GM23248 (cell line): Measurements from ENCODE around the gene AKR7A2. TPM values are rescaled to one million over a fixed set of nuclear protein-coding genes. Genes with fewer than 3 reads are reported as not detected.
A peak's percentile ranks its signal among the peaks of the same experiment; 100 is the strongest.

ENCODE experiments used
- DNase-seq: peaks from one replicate; pipeline ENCODE4 v3.0.0-alpha.2; 2015
- H2AFZ ChIP-seq: fragments of 200-600 bp; sonication (generic); 2 replicates; pipeline ENCODE4 v1.6.1; 2016; ENCODE audit warnings: antibody characterized with exemption
- H3F3A ChIP-seq: fragments of 200-600 bp; sonication (generic); 2 replicates; pipeline ENCODE4 v1.6.1; 2016; ENCODE audit warnings: mild to moderate bottlenecking, antibody characterized with exemption, mixed run types; ENCODE audit not compliant: insufficient read depth
- H3K27ac ChIP-seq: fragments of 200-600 bp; sonication (generic); 2 replicates; pipeline ENCODE4 v1.5.1; 2016; ENCODE audit warnings: mild to moderate bottlenecking
- H3K27me3 ChIP-seq: fragments of 200-600 bp; sonication (generic); replicated peaks from 2 replicates; pipeline ENCODE4 v1.6.1; 2016; ENCODE audit warnings: mild to moderate bottlenecking; ENCODE audit not compliant: insufficient read depth
- H3K36me3 ChIP-seq: fragments of 200-600 bp; sonication (generic); 2 replicates; pipeline ENCODE4 v1.6.1; 2016; ENCODE audit warnings: low read depth, mild to moderate bottlenecking
- H3K4me1 ChIP-seq: fragments of 200-600 bp; sonication (generic); 2 replicates; pipeline ENCODE4 v1.6.1; 2016; ENCODE audit warnings: mild to moderate bottlenecking; ENCODE audit not compliant: insufficient read depth
- H3K4me2 ChIP-seq: fragments of 200-600 bp; sonication (generic); one replicate; pipeline ENCODE4 v1.6.1; 2016; ENCODE audit warnings: mild to moderate bottlenecking; ENCODE audit not compliant: unreplicated experiment
- H3K4me3 ChIP-seq: fragments of 200-600 bp; sonication (generic); 2 replicates; pipeline ENCODE4 v1.5.1; 2016; ENCODE audit warnings: mild to moderate bottlenecking
- H3K79me2 ChIP-seq: fragments of 200-600 bp; sonication (generic); 2 replicates; pipeline ENCODE4 v1.6.1; 2016; ENCODE audit warnings: mild to moderate bottlenecking; ENCODE audit not compliant: insufficient read depth
- H3K9ac ChIP-seq: fragments of 200-600 bp; sonication (generic); 2 replicates; pipeline ENCODE4 v1.6.1; 2016; ENCODE audit warnings: mild to moderate bottlenecking
- H3K9me2 ChIP-seq: fragments of 200-600 bp; sonication (generic); 2 replicates; pipeline ENCODE4 v1.6.1; 2016; ENCODE audit warnings: mixed run types, mild to moderate bottlenecking, moderate library complexity; ENCODE audit not compliant: insufficient read depth
- H3K9me3 ChIP-seq: fragments of 200-600 bp; sonication (generic); one replicate; pipeline ENCODE4 v1.6.1; 2017; ENCODE audit warnings: low read depth
- H4K20me1 ChIP-seq: fragments of 200-600 bp; sonication (generic); 2 replicates; pipeline ENCODE4 v1.6.0; 2016; ENCODE audit not compliant: insufficient read depth
- EZH2 ChIP-seq: fragments of 200-600 bp; sonication (generic); IDR thresholded peaks from 2 replicates; pipeline ENCODE4 v1.6.1; 2018; ENCODE audit warnings: antibody characterized with exemption, mild to moderate bottlenecking; ENCODE audit not compliant: insufficient read depth, poor library complexity, severe bottlenecking
- EZH2phosphoT487 ChIP-seq: fragments of 200-600 bp; sonication (generic); IDR thresholded peaks from 2 replicates; pipeline ENCODE4 v1.6.1; 2018; ENCODE audit warnings: antibody characterized with exemption, moderate library complexity, mild to moderate bottlenecking, low read depth; ENCODE audit not compliant: insufficient read depth
- WGBS, 2 experiments: methylation state at CpG; one replicate each; pipeline ENCODE4 v1.1.6; 2015 to 2017; ENCODE audit warnings: low lambda C conversion rate in 2 of 2, low coverage in 1 of 2; ENCODE audit errors: missing lambda C conversion rate in 2 of 2; 5-methylcytosine and 5-hydroxymethylcytosine counted together
- in situ Hi-C: fragments of 300-500 bp; cut with MboI; formaldehyde crosslinking; loops from 2 replicates; pipeline ENCODE4 v1.15.0; 2020
- polyA plus RNA-seq: library from polyadenylated mRNA; unstranded; fragments of >200 nt; fragmentation: Nextera tagmentation; extraction: Ambion mirVana; gene quantifications from 2 replicates; pipeline ENCODE4 v1.2.1, GENCODE V29; 2016
- total RNA-seq: library from RNA; depleted of rRNA; stranded (reverse); fragments of >200 nt; shearing (Covaris generic); gene quantifications from 2 replicates; pipeline ENCODE4 v1.2.3, GENCODE V29; 2014

The AKR7A2 gene
- total and polyA plus RNA-seq, 2 experiments from 2014 or later: 93.1 to 97.1 TPM

DNA sequence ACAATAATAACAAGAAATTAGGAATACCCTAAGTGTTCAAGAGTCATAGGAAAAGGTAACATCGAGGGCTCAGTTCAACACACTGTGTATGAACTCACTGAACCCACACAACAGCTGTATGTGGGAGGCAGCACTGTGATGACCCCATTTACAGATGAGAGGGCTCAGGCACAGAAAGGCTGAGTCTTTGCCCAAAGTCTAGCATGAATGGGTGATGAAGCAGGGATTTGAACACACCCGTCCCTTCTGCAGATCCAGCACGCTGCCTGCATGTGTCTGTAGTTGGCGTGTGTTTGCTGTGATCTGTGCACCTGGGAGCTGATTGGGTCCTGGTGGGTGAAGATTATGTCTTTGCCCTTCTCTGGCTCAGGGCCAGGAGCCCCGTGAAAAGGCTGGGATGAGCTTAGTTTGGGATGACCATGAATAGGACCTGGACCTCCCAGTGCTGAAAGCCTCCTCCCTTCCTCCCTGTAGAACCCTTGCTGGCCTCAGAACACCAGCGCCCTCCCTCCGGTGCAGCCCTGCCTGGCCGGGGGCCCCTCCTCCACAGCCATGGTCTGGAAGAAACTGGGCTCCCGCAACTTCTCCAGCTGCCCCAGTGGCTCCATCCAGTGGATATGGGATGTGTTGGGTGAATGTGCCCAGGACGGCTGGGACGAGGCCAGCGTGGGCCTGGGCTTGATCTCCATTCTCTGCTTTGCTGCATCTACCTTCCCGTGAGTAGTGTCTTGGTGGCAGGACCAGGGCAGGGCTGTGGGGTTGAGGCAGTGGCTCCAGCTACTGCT is 5.4 kb upstream of the AKR7A2 start:
- Histone ChIP-seq H2AFZ (no peak overlapping the region), H3K9ac (no peak overlapping the region), H3K79me2 (peaks cover 26% of the 10 kb centered on the region), H3F3A (0 out of 2 replicates have a peak, but pooled peaks cover 8% of the 10 kb centered on the region), H3K4me1 (peaks cover 8% of the 10 kb centered on the region; the same call in 1 of the 2 replicates), H3K36me3 (no peaks in the 10 kb centered on the region; the same call in 1 of the 2 replicates), H3K9me2 (no peaks in the 10 kb centered on the region), H3K27ac (no peak overlapping the region), H3K4me2 (no peak overlapping the region), H3K4me3 (no peak overlapping the region), H4K20me1 (no peaks in the 10 kb centered on the region), H3K27me3 (no peaks in the 10 kb centered on the region), H3K9me3 (no peaks in the 10 kb centered on the region)
- TF ChIP-seq EZH2phosphoT487 (no peak), EZH2 (no peak)
- 78 to 79% methylated on average over 13 of the region's 13 CpGs for WGBS, 2 experiments
- DNase-seq: no peak
- in situ Hi-C loops: no loop called here

DNA sequence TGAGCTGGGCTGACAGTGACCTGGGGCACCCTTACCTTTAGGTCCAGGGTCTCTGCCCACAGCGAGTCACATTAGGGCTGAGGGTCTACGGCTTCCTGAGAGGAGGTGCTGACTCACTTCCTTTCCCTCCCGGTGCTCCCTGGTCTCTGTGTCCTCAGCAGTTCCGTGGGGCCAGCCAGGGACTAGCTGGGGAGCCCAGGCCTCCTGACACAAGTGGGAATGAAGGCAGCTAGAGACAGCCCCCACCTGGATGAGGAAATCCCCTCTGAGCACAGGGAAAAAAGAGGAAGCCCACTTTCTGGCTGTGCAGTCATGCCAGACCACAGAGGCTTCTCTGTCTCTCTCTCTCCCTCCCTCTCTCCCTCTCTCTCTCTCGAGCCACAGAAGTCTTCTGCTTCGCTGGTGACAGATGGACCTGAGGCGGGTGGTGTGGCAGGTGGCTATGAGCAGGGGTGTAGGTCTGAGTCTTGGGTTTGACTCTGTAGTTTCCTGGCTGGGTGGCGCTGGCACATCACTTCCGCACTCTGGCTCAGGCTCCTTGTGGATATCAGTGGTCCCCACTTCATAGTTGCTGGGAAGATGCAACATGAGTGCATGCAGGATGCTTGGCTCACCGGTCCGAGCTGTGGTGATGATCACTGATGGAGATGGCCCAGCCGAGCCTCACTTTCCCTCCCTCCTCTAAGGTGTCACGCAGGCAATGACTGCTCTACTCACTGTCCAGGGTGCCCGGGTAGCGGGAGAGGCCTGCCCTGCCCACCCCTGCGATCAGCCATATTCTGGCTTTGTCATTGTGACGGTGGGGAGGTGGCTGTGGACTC is 3.6 kb upstream of the AKR7A2 start:
- peaks cover 31% of the 10 kb centered on the region for H3K79me2 ChIP-seq
- 68 to 73% methylated on average over 17 of the region's 17 CpGs for WGBS, 2 experiments
- in situ Hi-C loops: no loop called here

DNA sequence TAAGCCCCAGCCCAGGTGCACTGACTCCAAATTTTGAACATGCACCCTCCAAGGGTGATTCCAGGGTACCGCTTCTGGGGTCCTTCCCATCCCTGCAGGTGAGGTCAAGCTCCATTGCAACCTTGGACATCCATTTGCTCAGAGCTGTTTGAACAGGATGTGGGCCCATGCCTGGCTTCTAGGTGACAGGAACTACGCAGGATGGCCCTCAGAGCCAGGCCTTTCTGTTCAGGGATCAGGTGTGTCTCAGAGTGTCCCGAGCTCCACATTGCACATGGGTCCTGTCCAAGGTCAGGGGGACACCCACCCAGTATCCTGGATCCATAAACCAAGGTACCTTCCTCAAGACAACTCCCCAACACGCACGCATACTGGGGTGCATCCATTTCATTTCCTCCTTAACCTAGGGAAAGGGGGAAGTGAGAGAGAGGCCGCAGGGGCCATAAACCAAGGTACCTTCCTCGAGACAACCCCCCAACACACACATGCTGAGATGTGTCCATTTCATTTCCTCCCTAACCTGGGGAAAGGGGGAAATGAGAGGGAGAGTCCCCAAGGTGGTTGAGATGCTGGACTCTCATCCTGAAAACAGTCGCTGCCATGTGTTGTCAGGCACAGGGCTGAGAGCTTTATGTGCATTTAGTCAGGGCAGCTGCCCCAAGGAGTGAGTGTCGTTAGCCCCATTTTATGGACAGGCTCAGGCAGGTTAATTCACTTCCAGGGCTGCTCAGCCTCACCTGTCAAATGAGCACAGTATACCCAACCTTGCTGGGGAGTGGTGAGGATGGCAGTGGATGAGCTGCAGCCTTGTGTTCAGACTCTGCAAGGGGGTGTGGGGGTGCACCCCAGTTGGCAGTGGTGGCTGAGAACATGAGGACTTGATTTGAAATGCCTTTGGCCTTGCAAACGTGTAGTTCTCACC is 2.3 kb upstream of the AKR7A2 start:
- no peaks in the 10 kb centered on the region; the same call in 1 of the 2 replicates for H4K20me1 ChIP-seq
- H2AFZ ChIP-seq: no peak overlapping the region
- 0 out of 2 replicates have a peak, but pooled peaks cover 8% of the 10 kb centered on the region for H3F3A ChIP-seq
- TF ChIP-seq EZH2phosphoT487 (no peak), EZH2 (no peak)
- in situ Hi-C loops: no loop called here
- H3K4me3 ChIP-seq: no peak overlapping the region
- no peaks in the 10 kb centered on the region for H3K9me2 ChIP-seq
- no peak overlapping the region for H3K9ac ChIP-seq
- peaks cover 42% of the 10 kb centered on the region for H3K79me2 ChIP-seq
- H3K36me3 ChIP-seq: no peaks in the 10 kb centered on the region; the same call in 1 of the 2 replicates
- no peaks in the 10 kb centered on the region for H3K27me3 ChIP-seq
- H3K4me1 ChIP-seq: peaks cover 16% of the 10 kb centered on the region
- no peaks in the 10 kb centered on the region for H3K9me3 ChIP-seq
- H3K4me2 ChIP-seq: no peak overlapping the region
- no peak for DNase-seq
- 89 to 93% methylated on average over 10 of the region's 10 CpGs for WGBS, 2 experiments
- no peak overlapping the region for H3K27ac ChIP-seq

More for the DNA sequence above, 3.6 kb upstream of the AKR7A2 start:
- Histone ChIP-seq H3K36me3 (no peaks in the 10 kb centered on the region; the same call in 1 of the 2 replicates), H3K27me3 (no peaks in the 10 kb centered on the region), H3K9me3 (no peaks in the 10 kb centered on the region), H3K4me2 (no peak overlapping the region), H3K27ac (no peak overlapping the region), H2AFZ (no peak overlapping the region), H3K4me3 (no peak overlapping the region), H3K9ac (no peak overlapping the region), H3K9me2 (no peaks in the 10 kb centered on the region), H3K4me1 (peaks cover 14% of the 10 kb centered on the region), H4K20me1 (no peaks in the 10 kb centered on the region; the same call in 1 of the 2 replicates), H3F3A (0 out of 2 replicates have a peak, but pooled peaks cover 8% of the 10 kb centered on the region)
- no peak for TF ChIP-seq EZH2
- no peak for TF ChIP-seq EZH2phosphoT487
- peak; percentile 59 for DNase-seq

DNA sequence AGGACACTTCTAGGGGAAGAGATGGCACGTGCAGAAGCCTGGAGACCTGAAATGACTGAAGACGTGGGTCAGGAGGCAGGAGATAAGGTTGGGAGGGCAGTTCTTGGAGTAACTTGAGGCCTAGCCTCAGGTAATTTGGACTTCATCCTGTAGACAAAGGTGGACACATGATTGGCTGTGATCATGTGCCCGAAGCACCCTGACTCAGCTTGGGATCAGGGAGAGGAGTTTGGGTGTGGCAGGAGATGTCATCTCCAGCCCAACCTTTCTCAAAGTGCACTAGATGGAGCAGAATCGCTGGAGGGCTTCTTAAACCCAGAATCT is 1.7 kb upstream of the AKR7A2 start:
- H3K27ac ChIP-seq: no peak overlapping the region
- H3K9me3 ChIP-seq: no peaks in the 10 kb centered on the region
- WGBS, 2 experiments: 75% methylated on average over 4 of the region's 4 CpGs
- no peaks in the 10 kb centered on the region for H3K9me2 ChIP-seq
- no peaks in the 10 kb centered on the region for H3K27me3 ChIP-seq
- peaks cover 48% of the 10 kb centered on the region for H3K79me2 ChIP-seq
- H3K4me1 ChIP-seq: peaks cover 19% of the 10 kb centered on the region
- H3K36me3 ChIP-seq: no peaks in the 10 kb centered on the region; the same call in 1 of the 2 replicates
- 0 out of 2 replicates have a peak, but pooled peaks cover 8% of the 10 kb centered on the region for H3F3A ChIP-seq
- no peaks in the 10 kb centered on the region; the same call in 1 of the 2 replicates for H4K20me1 ChIP-seq
- H3K4me2 ChIP-seq: peak overlapping the region; percentile 90
- TF ChIP-seq EZH2phosphoT487: no peak
- TF ChIP-seq EZH2: no peak
- no peak overlapping the region for H2AFZ ChIP-seq
- peak; percentile 35 for DNase-seq
- H3K4me3 ChIP-seq: peak overlapping the region; percentile 82
- in situ Hi-C loops: no loop called here
- H3K9ac ChIP-seq: 0 out of 2 replicates have a peak overlapping the region, but pooled peaks have one; percentile 88
